Activated CD8-positive, alpha-beta memory T cell treated with anti-CD3 and anti-CD28 coated beads for 4 hours (primary cell): ENCODE measurements around the gene CCR6.
"Not testable (repeated sequence)": the region's sequence is repeated elsewhere in the genome, so short reads cannot be mapped to it uniquely, and the experiment has no call there.

Experiments used
- DNase-seq, 2 donors: peaks; one replicate each; pipeline ENCODE4 v3.0.0-alpha.2; 2020; ENCODE audit warnings: low read depth in 2 of 2

CCR6 gene

GRCh38 chr6:167141667-167142432 lies 19.0 kb downstream of the CCR6 start:
- DNase-seq = no peak

- no peak for DNase-seq
Observed at GRCh38 chr6:167142433-167142761, 19.5 kb downstream of the CCR6 start.

GRCh38 chr6:167143041-167143440 lies 20.1 kb downstream of the CCR6 start:
- no peak for DNase-seq

- DNase-seq = no peak
Observed at GRCh38 chr6:167145461-167145860, 22.6 kb downstream of the CCR6 start.

GRCh38 chr6:167146135-167146534 lies 23.2 kb downstream of the CCR6 start:
- no peak for DNase-seq

- DNase-seq = no peak
Observed at GRCh38 chr6:167146977-167147376, 24.1 kb downstream of the CCR6 start.

GRCh38 chr6:167148021-167148420 lies 25.1 kb downstream of the CCR6 start:
- no peak for DNase-seq

GRCh38 chr6:167148997-167149396 lies 26.1 kb downstream of the CCR6 start:
- DNase-seq = no peak

GRCh38 chr6:167150941-167151549 lies 28.1 kb downstream of the CCR6 start:
- no peak for DNase-seq

GRCh38 chr6:167151648-167152047 lies 28.8 kb downstream of the CCR6 start:
- DNase-seq = no peak

GRCh38 chr6:167152862-167153261 lies 30.0 kb downstream of the CCR6 start:
- no peak for DNase-seq

- no peak for DNase-seq
Observed at GRCh38 chr6:167153521-167153959, 30.6 kb downstream of the CCR6 start.

- no peak for DNase-seq
Observed at GRCh38 chr6:167154291-167154690, 31.4 kb downstream of the CCR6 start.

GRCh38 chr6:167154895-167155294 lies 32.0 kb downstream of the CCR6 start:
- no peak for DNase-seq

GRCh38 chr6:167157414-167157813 lies 34.5 kb downstream of the CCR6 start:
- no peak for DNase-seq

GRCh38 chr6:167157863-167158262 lies 35.0 kb downstream of the CCR6 start, which contains the start of gene GPR31:
Gene GPR31, minus strand, starts transcription at chr6:167157980. Its CDS starts 149 bp downstream, at chr6:167157831.
- no peak for DNase-seq

- DNase-seq = no peak
Observed at GRCh38 chr6:167161851-167162467, 39.1 kb downstream of the CCR6 start.

- no peak for DNase-seq
Observed at GRCh38 chr6:167162591-167162990, 39.7 kb downstream of the CCR6 start.

- DNase-seq = no peak
Observed at GRCh38 chr6:167163476-167164011, 40.6 kb downstream of the CCR6 start.

GRCh38 chr6:167164261-167164660 lies 41.4 kb downstream of the CCR6 start:
- no peak for DNase-seq

GRCh38 chr6:167165858-167166471 lies 43.1 kb downstream of the CCR6 start:
- DNase-seq = no peak

- DNase-seq = not testable (repeated sequence)
Observed at GRCh38 chr6:167167699-167168098, 44.8 kb downstream of the CCR6 start.
